GM23338 (cell line): ENCODE results near the gene SLC26A11. TPM values are rescaled to one million over a fixed set of nuclear protein-coding genes. Genes with fewer than 3 reads are reported as not detected.

ENCODE experiments used
- ATAC-seq: fragments of 200-7000 bp; cut with Tn5 transposase; 3 replicates; pipeline ENCODE4 v1.9.1; 2020
- DNase-seq: peaks from one replicate; pipeline ENCODE4 v3.0.0-alpha.2; 2015; ENCODE audit warnings: low spot score
- H2AFZ ChIP-seq: fragments of 200-600 bp; sonication (generic); 2 replicates; pipeline ENCODE4 v1.8.0; 2016; ENCODE audit warnings: antibody characterized with exemption, mild to moderate bottlenecking, moderate library complexity
- H3F3A ChIP-seq: fragments of 200-600 bp; sonication (generic); replicated peaks from 2 replicates; pipeline ENCODE4 v1.8.0; 2017; ENCODE audit warnings: antibody characterized with exemption, mixed run types, low read depth
- H3K27ac ChIP-seq: fragments of 200-600 bp; sonication (generic); 2 replicates; pipeline ENCODE4 v1.6.1; 2016; ENCODE audit warnings: low read depth
- H3K27me3 ChIP-seq: fragments of 200-600 bp; sonication (generic); 2 replicates; pipeline ENCODE4 v1.8.0; 2016; ENCODE audit warnings: mild to moderate bottlenecking, mixed run types, moderate library complexity; ENCODE audit not compliant: insufficient read depth
- H3K36me3 ChIP-seq: fragments of 200-600 bp; sonication (generic); 2 replicates; pipeline ENCODE4 v1.8.0; 2016; ENCODE audit warnings: mild to moderate bottlenecking; ENCODE audit not compliant: insufficient read depth
- H3K4me1 ChIP-seq: fragments of 200-600 bp; sonication (generic); 2 replicates; pipeline ENCODE4 v1.8.0; 2016; ENCODE audit warnings: mild to moderate bottlenecking, moderate library complexity; ENCODE audit not compliant: insufficient read depth
- H3K4me2 ChIP-seq: fragments of 200-600 bp; sonication (generic); 2 replicates; pipeline ENCODE4 v1.7.1; 2017; ENCODE audit warnings: mixed run types
- H3K4me3 ChIP-seq: fragments of 200-600 bp; sonication (generic); 2 replicates; pipeline ENCODE4 v1.6.1; 2016; ENCODE audit warnings: mixed run types
- H3K79me2 ChIP-seq: fragments of 200-600 bp; sonication (generic); replicated peaks from 2 replicates; pipeline ENCODE4 v1.8.0; 2017; ENCODE audit warnings: mild to moderate bottlenecking; ENCODE audit not compliant: insufficient read depth
- H3K9me2 ChIP-seq: fragments of 200-600 bp; sonication (generic); 2 replicates; pipeline ENCODE4 v1.8.0; 2017; ENCODE audit not compliant: insufficient read depth
- H4K20me1 ChIP-seq: fragments of 200-600 bp; sonication (generic); replicated peaks from 2 replicates; pipeline ENCODE4 v1.8.0; 2017; ENCODE audit warnings: mild to moderate bottlenecking; ENCODE audit not compliant: insufficient read depth
- H3K27ac Mint-ChIP-seq: 2 replicates; pipeline ENCODE4 v1.8.0; 2020; ENCODE audit warnings: inconsistent platforms, mild to moderate bottlenecking, moderate library complexity, mixed read lengths
- H3K27me3 Mint-ChIP-seq: 3 replicates; pipeline ENCODE4 v1.8.0; 2022; ENCODE audit warnings: low read depth, mild to moderate bottlenecking, moderate library complexity, mixed read lengths, inconsistent platforms; ENCODE audit not compliant: insufficient read depth, poor library complexity
- H3K36me3 Mint-ChIP-seq: 3 replicates; pipeline ENCODE4 v1.8.0; 2021; ENCODE audit warnings: low read depth, mild to moderate bottlenecking, inconsistent platforms, moderate library complexity, mixed read lengths
- H3K4me1 Mint-ChIP-seq: 3 replicates; pipeline ENCODE4 v1.8.0; 2020; ENCODE audit warnings: mild to moderate bottlenecking, inconsistent platforms, mixed read lengths
- H3K4me3 Mint-ChIP-seq: 3 replicates; pipeline ENCODE4 v1.8.0; 2021; ENCODE audit warnings: moderate library complexity, mild to moderate bottlenecking, inconsistent platforms, mixed read lengths
- H3K9me3 Mint-ChIP-seq: 3 replicates; pipeline ENCODE4 v1.8.0; 2020; ENCODE audit warnings: moderate library complexity, mild to moderate bottlenecking, inconsistent platforms, mixed read lengths
- CREB1 ChIP-seq: fragments of 250-450 bp; sonication (Bioruptor Pico); IDR thresholded peaks from 2 replicates; pipeline ENCODE4 v1.5.0; 2020; ENCODE audit warnings: low read depth, mild to moderate bottlenecking, moderate library complexity
- ETS1 ChIP-seq: IDR thresholded peaks from 2 replicates; pipeline ENCODE4 v1.6.1; 2016; ENCODE audit warnings: antibody characterized with exemption
- EZH2 ChIP-seq: fragments of 200-600 bp; sonication (generic); IDR thresholded peaks from one replicate; pipeline ENCODE4 v1.8.0; 2017; ENCODE audit warnings: antibody characterized with exemption, mild to moderate bottlenecking, low read depth; ENCODE audit not compliant: unreplicated experiment
- EZH2phosphoT487 ChIP-seq: fragments of 200-600 bp; sonication (generic); IDR thresholded peaks from one replicate; pipeline ENCODE4 v1.8.1; 2018; ENCODE audit warnings: antibody characterized with exemption; ENCODE audit not compliant: unreplicated experiment
- JUNB ChIP-seq: IDR thresholded peaks from one replicate; pipeline ENCODE4 v1.6.1; 2016; ENCODE audit warnings: antibody characterized with exemption; ENCODE audit not compliant: unreplicated experiment
- NANOG ChIP-seq: IDR thresholded peaks from 2 replicates; pipeline ENCODE4 v1.6.1; 2016; ENCODE audit warnings: antibody characterized with exemption, borderline replicate concordance
- POLR2AphosphoS5 ChIP-seq: IDR thresholded peaks from 2 replicates; pipeline ENCODE4 v1.6.1; 2016; ENCODE audit warnings: antibody characterized with exemption, low read depth
- REST ChIP-seq: IDR thresholded peaks from one replicate; pipeline ENCODE4 v1.6.1; 2018; ENCODE audit warnings: antibody characterized with exemption; ENCODE audit not compliant: unreplicated experiment
- STAT1 ChIP-seq: IDR thresholded peaks from one replicate; pipeline ENCODE4 v1.6.1; 2016; ENCODE audit warnings: antibody characterized with exemption; ENCODE audit not compliant: unreplicated experiment
- ZNF114 ChIP-seq: fragments of 250-450 bp; sonication (Bioruptor Pico); IDR thresholded peaks from 2 replicates; pipeline ENCODE4 v1.5.0; 2020; ENCODE audit warnings: mild to moderate bottlenecking, moderate library complexity
- ZNF331 ChIP-seq: fragments of 250-450 bp; sonication (Bioruptor Pico); IDR thresholded peaks from 2 replicates; pipeline ENCODE4 v1.5.0; 2020; ENCODE audit warnings: low read depth, mild to moderate bottlenecking, moderate library complexity
- ZNF462 ChIP-seq: fragments of 250-450 bp; sonication (Bioruptor Pico); IDR thresholded peaks from 2 replicates; pipeline ENCODE4 v1.5.0; 2020; ENCODE audit warnings: mild to moderate bottlenecking, moderate library complexity
- polyA plus RNA-seq: library from polyadenylated mRNA; unstranded; fragments of >200 nt; fragmentation: Nextera tagmentation; extraction: Ambion mirVana; gene quantifications from 2 replicates; pipeline ENCODE4 v1.2.1, GENCODE V29; 2016
- total RNA-seq: library from RNA; depleted of rRNA; stranded (reverse); fragments of >200 nt; shearing (Covaris generic); gene quantifications from 2 replicates; pipeline ENCODE4 v1.2.3, GENCODE V29; 2014

SLC26A11 gene
- total and polyA plus RNA-seq, 2 experiments from 2014 or later: 10.9 to 23.0 TPM

- TF ChIP-seq ZNF462 (CRISPR knock-in tag): no peak
- no peak for TF ChIP-seq JUNB
Observed at GRCh38 chr17:80294653-80295052, 74.4 kb downstream of the SLC26A11 start (continued).

GRCh38 chr17:80295146-80295545 lies 74.9 kb downstream of the SLC26A11 start:
- Histone ChIP-seq H3K4me1 (no peaks in the 10 kb centered on the region), H3F3A (no peaks in the 10 kb centered on the region), H2AFZ (no peak overlapping the region), H3K4me3 (no peak overlapping the region), H3K27me3 (no peaks in the 10 kb centered on the region), H4K20me1 (no peaks in the 10 kb centered on the region; the same call in 1 of the 2 replicates), H3K4me2 (no peak overlapping the region), H3K27ac (no peak overlapping the region), H3K79me2 (no peaks in the 10 kb centered on the region), H3K9me2 (no peaks in the 10 kb centered on the region), H3K36me3 (peaks cover 34% of the 10 kb centered on the region)
- DNase-seq (no peak), ATAC-seq (no peak)
- H3K4me3 Mint-ChIP-seq: no peak overlapping the region
- H3K4me1 Mint-ChIP-seq: no peaks in the 10 kb centered on the region
- H3K9me3 Mint-ChIP-seq: peaks cover 3% of the 10 kb centered on the region; the same call in 2 of the 3 replicates
- no peak overlapping the region for H3K27ac Mint-ChIP-seq
- H3K36me3 Mint-ChIP-seq: peaks cover 73% of the 10 kb centered on the region
- TF ChIP-seq REST (no peak), EZH2 (no peak), ZNF114 (no peak), ZNF331 (no peak), ETS1 (no peak), CREB1 (CRISPR knock-in tag) (no peak), STAT1 (no peak), EZH2phosphoT487 (no peak), JUNB (no peak), POLR2AphosphoS5 (no peak), NANOG (no peak)
- H3K27me3 Mint-ChIP-seq: peaks cover 10% of the 10 kb centered on the region
